Measurements from ENCODE around the gene RASGRP1.

The RASGRP1 gene

GRCh38 chr15:38541026-38541425 lies 23.6 kb downstream of the RASGRP1 start:
- no peak for TF ChIP-seq CTCF (IDR thresholded peaks at IDR 0.05; ENCODE audit: control insufficient read depth, extremely low read depth, insufficient read depth)
- H3K4me3 ChIP-seq (ENCODE audit: low read depth, low read length): no peak overlapping the region
- no peak for DNase-seq (ENCODE audit: low read depth)

GRCh38 chr15:38540510-38540909 lies 24.1 kb downstream of the RASGRP1 start:
- DNase-seq (ENCODE audit: low read depth): no peak
- no peak for TF ChIP-seq CTCF (IDR thresholded peaks at IDR 0.05; ENCODE audit: control insufficient read depth, extremely low read depth, insufficient read depth)
- no peak overlapping the region for H3K4me3 ChIP-seq (ENCODE audit: low read depth, low read length)

DNA sequence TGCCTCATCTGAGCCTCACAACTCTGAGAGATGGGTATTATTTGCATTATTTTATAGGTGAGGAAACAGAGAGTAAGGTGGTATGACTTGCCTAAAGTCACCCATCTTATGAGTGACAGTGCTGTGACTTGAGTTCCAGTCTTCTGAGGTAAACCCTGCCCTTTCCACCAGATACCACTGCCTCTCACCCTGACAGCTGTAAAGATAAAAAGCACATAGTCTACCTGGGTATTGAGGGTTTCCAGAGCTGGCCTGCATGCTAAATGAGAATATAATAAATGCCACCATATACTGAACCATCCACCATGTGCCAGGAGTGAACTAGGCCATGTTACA lies 25.6 kb downstream of the RASGRP1 start:
- DNase-seq (ENCODE audit: low read depth): no peak
- TF ChIP-seq CTCF (IDR thresholded peaks at IDR 0.05; ENCODE audit: control insufficient read depth, extremely low read depth, insufficient read depth): no peak
- H3K4me3 ChIP-seq (ENCODE audit: low read depth, low read length): no peak overlapping the region

DNA sequence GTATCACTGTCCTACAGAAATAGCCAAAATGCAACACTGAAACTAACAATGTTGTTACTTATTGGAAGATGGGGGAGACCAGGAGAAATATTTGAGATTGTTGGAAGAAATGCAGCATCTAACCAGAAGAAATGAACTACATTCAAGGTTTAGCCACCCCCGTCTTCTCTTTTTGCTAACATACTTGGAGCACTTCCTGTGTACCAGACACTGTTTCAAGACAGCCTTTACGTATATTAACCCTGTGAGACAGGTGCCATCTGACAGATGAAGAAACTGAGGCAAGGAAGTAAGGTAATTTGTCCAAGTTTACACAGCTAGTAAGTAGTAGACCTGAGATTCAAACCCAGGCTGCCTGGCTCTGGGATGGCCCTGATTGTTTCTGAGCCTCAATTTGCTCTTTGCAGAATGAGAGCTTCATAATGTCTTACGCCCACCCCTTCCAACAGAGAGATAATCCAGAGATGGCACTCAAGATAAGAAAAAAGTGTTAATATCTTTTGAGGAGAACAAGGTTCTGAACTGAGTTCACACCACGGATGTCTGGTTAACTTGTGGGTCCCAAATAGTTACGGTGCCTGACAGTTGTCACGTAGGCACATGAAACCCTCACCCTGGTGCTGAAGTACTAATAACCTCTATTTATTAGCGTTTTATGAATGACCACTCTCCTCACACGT lies 26.1 kb downstream of the RASGRP1 start:
- DNase-seq (ENCODE audit: low read depth): no peak
- TF ChIP-seq CTCF (IDR thresholded peaks at IDR 0.05; ENCODE audit: control insufficient read depth, extremely low read depth, insufficient read depth): no peak
- no peak overlapping the region for H3K4me3 ChIP-seq (ENCODE audit: low read depth, low read length)

DNA sequence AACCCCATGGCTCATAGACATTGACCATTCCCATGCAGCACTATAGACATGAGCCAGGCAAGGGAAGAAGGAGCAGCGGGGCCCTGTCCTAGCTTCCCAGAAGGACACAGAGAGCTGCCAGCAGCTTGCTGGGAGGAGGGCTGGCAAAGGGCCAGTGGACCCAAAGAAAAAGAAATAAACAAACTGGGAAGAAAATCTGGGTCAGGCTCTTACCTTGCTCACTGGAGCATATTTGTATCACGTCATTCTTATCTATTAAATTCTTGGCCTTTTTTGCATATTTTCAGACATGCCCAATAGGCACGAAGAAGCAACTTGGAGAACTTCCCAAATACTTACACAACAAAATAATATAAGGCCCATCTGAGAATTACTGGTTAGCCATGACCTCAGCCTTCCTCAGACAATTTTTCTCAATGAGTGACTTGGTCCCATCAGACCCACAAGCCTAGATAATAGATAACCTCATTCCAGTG lies 28.4 kb downstream of the RASGRP1 start:
- DNase-seq (ENCODE audit: low read depth): no peak
- no peak overlapping the region for H3K4me3 ChIP-seq (ENCODE audit: low read depth, low read length)
- no peak for TF ChIP-seq CTCF (IDR thresholded peaks at IDR 0.05; ENCODE audit: control insufficient read depth, extremely low read depth, insufficient read depth)

DNA sequence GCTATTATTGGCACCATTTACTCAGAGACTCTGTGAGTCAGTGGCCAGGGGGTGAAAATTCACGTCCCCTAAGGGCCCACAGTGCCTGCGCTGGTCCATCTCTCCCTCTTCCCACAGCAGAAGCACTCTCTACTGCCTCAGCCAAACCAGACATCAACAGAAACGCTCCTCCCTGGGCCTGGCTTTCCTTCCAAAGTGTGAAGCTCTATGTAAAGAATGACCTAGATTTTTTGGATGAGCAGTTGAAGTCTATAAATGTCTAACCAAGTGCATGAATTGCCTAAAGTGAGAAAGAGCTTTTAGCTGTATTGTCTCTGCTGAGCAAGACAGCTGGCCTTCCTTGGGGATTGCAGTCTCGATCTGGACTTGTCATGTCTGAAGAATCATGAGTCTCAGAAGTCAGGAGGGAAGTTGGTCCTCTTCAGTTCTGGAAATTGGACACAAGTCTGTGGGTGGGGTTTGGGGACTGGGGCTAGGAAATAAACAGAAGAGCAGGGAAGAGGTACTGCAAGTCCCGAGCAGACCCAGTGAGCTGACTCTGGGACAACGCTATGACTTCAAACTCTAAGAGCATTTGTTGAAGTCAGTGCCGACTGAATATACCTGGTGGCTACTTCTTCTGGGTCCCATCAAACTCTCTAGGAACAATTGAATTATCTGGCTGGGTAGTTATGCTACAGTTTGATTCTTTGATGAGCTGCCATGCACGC lies 29.0 kb downstream of the RASGRP1 start:
- no peak for TF ChIP-seq CTCF (IDR thresholded peaks at IDR 0.05; ENCODE audit: control insufficient read depth, extremely low read depth, insufficient read depth)
- no peak overlapping the region for H3K4me3 ChIP-seq (ENCODE audit: low read depth, low read length)
- DNase-seq (ENCODE audit: low read depth): no peak
